ENCODE measurements around the gene PTPRG.

GRCh38 chr3:62193586-62194345 is 632.4 kb downstream of the PTPRG start:
- TF ChIP-seq EZH2phosphoT487 (IDR thresholded peaks at IDR 0.05; ENCODE audit: insufficient read depth, low read depth) = no peak
- TF ChIP-seq EZH2 (IDR thresholded peaks at IDR 0.05; ENCODE audit: insufficient read depth, poor library complexity, severe bottlenecking) = no peak

All from GM23248 (cell line).